ENCODE data around the gene USP16. TPM values are rescaled to one million over a fixed set of nuclear protein-coding genes. Genes with fewer than 3 reads are reported as not detected.
A peak's percentile ranks its signal among the peaks of the same experiment; 100 is the strongest.
"Not testable (repeated sequence)": the region's sequence is repeated elsewhere in the genome, so short reads cannot be mapped to it uniquely, and the experiment has no call there.

USP16 gene
- total RNA-seq, 1 donor from 2014 or later = 33.7 TPM

- Histone ChIP-seq H3K27me3 (ENCODE audit: low read depth) (no peaks in the 10 kb centered on the region), H3K4me3 (peak overlapping the region; percentile 98), H3K9me3 (replicated peaks) (no peaks in the 10 kb centered on the region), H3K36me3 (peaks cover 14% of the 10 kb centered on the region), H3K27ac (replicated peaks) (peak overlapping the region; percentile 92), H3K4me1 (peaks cover 53% of the 10 kb centered on the region)
- TF ChIP-seq CTCF (IDR thresholded peaks at IDR 0.05; ENCODE audit: borderline replicate concordance) = no peak
- no peak for DNase-seq
- intact Hi-C loops (cut with micrococcal nuclease) = no loop called here
Measured at GRCh38 chr21:29074007-29074376, 49.5 kb downstream of the USP16 start.

- Histone ChIP-seq H3K9me3 (replicated peaks) (no peaks in the 10 kb centered on the region), H3K27me3 (ENCODE audit: low read depth) (no peaks in the 10 kb centered on the region), H3K4me1 (peaks cover 60% of the 10 kb centered on the region), H3K27ac (replicated peaks) (peak overlapping the region; percentile 92), H3K4me3 (no peak overlapping the region), H3K36me3 (peaks cover 6% of the 10 kb centered on the region)
- intact Hi-C loops (cut with micrococcal nuclease) = no loop called here
- no peak for DNase-seq
- no peak for TF ChIP-seq CTCF (IDR thresholded peaks at IDR 0.05; ENCODE audit: borderline replicate concordance)
Measured at GRCh38 chr21:29074783-29075182, 50.3 kb downstream of the USP16 start.

GRCh38 chr21:29075706-29076466 is 51.4 kb downstream of the USP16 start:
- TF ChIP-seq CTCF (IDR thresholded peaks at IDR 0.05; ENCODE audit: borderline replicate concordance) = no peak
- Histone ChIP-seq H3K4me1 (peaks cover 56% of the 10 kb centered on the region), H3K9me3 (replicated peaks) (no peaks in the 10 kb centered on the region), H3K4me3 (no peak overlapping the region), H3K27ac (replicated peaks) (peak overlapping the region; percentile 84), H3K27me3 (ENCODE audit: low read depth) (no peaks in the 10 kb centered on the region), H3K36me3 (no peaks in the 10 kb centered on the region)
- no peak for DNase-seq
- intact Hi-C loops (cut with micrococcal nuclease) = no loop called here

- H3K4me1 ChIP-seq = peaks cover 46% of the 10 kb centered on the region
- H3K36me3 ChIP-seq; H3K9me3 ChIP-seq (replicated peaks); intact Hi-C loops (cut with micrococcal nuclease); H3K27me3 ChIP-seq (ENCODE audit: low read depth): not testable (repeated sequence)
- peak overlapping the region; percentile 84 for H3K27ac ChIP-seq (replicated peaks)
- peak; percentile 58 for DNase-seq
- H3K4me3 ChIP-seq = peak overlapping the region; percentile 75
Measured at GRCh38 chr21:29076731-29077640, 52.5 kb downstream of the USP16 start.

GRCh38 chr21:29077651-29078090 is 53.2 kb downstream of the USP16 start:
- Histone ChIP-seq H3K27ac (replicated peaks) (peak overlapping the region; percentile 84), H3K9me3 (replicated peaks) (no peaks in the 10 kb centered on the region), H3K27me3 (ENCODE audit: low read depth) (no peaks in the 10 kb centered on the region), H3K4me3 (peak overlapping the region; percentile 75), H3K36me3 (no peaks in the 10 kb centered on the region), H3K4me1 (peaks cover 39% of the 10 kb centered on the region)
- DNase-seq = no peak
- intact Hi-C loops (cut with micrococcal nuclease) = no loop called here
- no peak for TF ChIP-seq CTCF (IDR thresholded peaks at IDR 0.05; ENCODE audit: borderline replicate concordance)

Data from left ventricle myocardium inferior (tissue), 1 donor.